HL-60 (cell line): Measurements from ENCODE around the gene CCR1.

Experiments
- GABPA ChIP-seq: IDR thresholded peaks from 2 replicates; pipeline ENCODE4 v1.6.1; 2012; ENCODE audit warnings: low read depth
- POLR2AphosphoS5 ChIP-seq: IDR thresholded peaks from 2 replicates; pipeline ENCODE4 v1.6.1; 2012; ENCODE audit warnings: low read depth
- TF ChIP-seq, protein P1 (sequence below): IDR thresholded peaks from one replicate; pipeline ENCODE4 v1.5.1; 2011; ENCODE audit warnings: low read length, control low read depth, inconsistent platforms; ENCODE audit not compliant: insufficient read depth

DNA sequence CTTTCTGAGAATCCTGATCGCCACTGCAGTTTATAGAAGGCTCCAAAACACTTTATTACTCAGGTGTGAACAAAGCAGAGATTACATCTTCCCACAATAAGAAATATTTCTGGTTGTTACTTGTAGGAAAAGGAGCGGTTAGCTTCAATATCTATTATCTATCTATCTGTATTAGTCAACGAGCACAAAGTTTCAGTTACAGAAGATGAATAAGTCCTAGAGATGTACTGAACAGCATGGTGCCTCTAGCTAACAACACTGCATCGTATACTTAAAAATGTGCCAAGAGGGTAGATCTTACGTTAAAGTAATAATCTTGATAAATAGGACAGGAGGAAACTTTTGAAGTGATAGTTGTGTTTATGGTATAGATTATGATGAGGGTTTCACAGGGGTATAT lies 23.2 kb upstream of the CCR1 start:
- TF ChIP-seq, protein P1, sequence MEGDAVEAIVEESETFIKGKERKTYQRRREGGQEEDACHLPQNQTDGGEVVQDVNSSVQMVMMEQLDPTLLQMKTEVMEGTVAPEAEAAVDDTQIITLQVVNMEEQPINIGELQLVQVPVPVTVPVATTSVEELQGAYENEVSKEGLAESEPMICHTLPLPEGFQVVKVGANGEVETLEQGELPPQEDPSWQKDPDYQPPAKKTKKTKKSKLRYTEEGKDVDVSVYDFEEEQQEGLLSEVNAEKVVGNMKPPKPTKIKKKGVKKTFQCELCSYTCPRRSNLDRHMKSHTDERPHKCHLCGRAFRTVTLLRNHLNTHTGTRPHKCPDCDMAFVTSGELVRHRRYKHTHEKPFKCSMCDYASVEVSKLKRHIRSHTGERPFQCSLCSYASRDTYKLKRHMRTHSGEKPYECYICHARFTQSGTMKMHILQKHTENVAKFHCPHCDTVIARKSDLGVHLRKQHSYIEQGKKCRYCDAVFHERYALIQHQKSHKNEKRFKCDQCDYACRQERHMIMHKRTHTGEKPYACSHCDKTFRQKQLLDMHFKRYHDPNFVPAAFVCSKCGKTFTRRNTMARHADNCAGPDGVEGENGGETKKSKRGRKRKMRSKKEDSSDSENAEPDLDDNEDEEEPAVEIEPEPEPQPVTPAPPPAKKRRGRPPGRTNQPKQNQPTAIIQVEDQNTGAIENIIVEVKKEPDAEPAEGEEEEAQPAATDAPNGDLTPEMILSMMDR, result no peak
- TF ChIP-seq POLR2AphosphoS5 (no peak), GABPA (no peak)
